ENCODE measurements around the gene E4F1.

Gene E4F1

DNA sequence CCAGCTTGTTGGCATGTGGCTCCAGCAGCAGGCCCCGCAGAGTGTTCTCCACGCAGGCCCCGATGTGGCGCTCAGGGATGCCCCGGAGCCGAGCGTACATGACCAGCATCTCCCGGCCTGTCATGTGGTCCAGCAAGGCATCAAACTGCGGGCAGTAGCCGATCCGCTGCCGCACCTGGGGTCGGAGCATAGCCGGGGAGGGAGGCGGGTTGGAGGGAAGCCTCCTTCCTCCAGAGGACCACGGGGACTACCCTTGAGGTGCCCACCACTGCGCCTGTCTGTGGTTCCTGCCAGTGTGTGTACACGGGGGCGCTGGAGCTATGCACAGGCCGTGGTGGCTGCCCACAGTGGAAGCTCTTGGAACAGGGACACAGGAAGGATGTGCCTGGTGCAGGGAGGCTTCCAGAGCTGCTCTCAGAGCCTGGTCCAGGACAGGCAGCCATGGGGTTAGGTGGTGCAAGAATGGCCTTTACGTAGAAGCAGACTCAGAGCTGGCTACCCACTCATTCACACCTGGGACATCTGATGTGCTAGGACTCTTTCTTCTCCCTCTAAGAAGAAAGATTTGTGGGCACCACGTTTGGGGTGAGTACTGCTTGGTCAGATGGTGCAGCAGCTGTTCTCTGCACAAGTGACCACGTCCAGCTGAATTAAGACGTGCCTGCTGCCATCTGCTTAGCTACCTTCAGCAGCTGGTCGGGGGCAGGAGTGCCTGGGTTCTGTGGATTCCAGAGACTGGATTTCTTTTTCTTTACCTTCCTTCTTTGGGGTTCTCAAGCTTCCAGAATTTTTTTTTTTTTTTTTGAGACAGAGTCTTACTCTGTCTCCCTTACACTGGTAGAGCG, 55.8 kb downstream of the E4F1 start:
- DNase-seq (ENCODE audit: extremely low read depth, low read depth), result no peak

DNA sequence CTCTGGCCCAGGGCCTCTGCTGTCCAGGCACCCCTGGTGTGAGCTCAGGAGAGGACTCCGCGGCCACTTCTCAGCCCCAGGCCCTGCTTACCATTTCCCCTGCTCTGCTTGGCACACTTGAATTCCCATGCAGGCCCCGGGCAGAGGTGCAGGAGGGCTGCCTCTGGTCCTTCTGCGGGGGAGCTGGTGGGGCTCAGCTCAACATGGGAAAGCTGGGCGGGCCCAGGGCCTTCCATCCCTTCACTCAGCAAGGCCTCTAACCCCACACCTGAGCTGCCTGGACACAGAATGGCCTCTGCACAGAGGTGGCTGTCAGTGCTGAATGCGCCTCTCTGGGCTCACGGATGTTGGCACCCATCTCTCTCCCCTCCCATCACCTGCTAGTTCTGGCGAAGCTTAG, 57.1 kb downstream of the E4F1 start:
- no peak for DNase-seq (ENCODE audit: extremely low read depth, low read depth)
- TF ChIP-seq, protein P1, sequence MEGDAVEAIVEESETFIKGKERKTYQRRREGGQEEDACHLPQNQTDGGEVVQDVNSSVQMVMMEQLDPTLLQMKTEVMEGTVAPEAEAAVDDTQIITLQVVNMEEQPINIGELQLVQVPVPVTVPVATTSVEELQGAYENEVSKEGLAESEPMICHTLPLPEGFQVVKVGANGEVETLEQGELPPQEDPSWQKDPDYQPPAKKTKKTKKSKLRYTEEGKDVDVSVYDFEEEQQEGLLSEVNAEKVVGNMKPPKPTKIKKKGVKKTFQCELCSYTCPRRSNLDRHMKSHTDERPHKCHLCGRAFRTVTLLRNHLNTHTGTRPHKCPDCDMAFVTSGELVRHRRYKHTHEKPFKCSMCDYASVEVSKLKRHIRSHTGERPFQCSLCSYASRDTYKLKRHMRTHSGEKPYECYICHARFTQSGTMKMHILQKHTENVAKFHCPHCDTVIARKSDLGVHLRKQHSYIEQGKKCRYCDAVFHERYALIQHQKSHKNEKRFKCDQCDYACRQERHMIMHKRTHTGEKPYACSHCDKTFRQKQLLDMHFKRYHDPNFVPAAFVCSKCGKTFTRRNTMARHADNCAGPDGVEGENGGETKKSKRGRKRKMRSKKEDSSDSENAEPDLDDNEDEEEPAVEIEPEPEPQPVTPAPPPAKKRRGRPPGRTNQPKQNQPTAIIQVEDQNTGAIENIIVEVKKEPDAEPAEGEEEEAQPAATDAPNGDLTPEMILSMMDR (IDR thresholded peaks at IDR 0.05; ENCODE audit: low read depth, low read length, missing control alignments), result no peak
- no peak overlapping the region for H3K4me3 ChIP-seq (replicated peaks; ENCODE audit: low read depth, low read length)

More for the DNA sequence above, 55.8 kb downstream of the E4F1 start:
- no peak overlapping the region for H3K4me3 ChIP-seq (replicated peaks; ENCODE audit: low read depth, low read length)
- TF ChIP-seq, protein P1 (IDR thresholded peaks at IDR 0.05; ENCODE audit: low read depth, low read length, missing control alignments), result no peak

DNA sequence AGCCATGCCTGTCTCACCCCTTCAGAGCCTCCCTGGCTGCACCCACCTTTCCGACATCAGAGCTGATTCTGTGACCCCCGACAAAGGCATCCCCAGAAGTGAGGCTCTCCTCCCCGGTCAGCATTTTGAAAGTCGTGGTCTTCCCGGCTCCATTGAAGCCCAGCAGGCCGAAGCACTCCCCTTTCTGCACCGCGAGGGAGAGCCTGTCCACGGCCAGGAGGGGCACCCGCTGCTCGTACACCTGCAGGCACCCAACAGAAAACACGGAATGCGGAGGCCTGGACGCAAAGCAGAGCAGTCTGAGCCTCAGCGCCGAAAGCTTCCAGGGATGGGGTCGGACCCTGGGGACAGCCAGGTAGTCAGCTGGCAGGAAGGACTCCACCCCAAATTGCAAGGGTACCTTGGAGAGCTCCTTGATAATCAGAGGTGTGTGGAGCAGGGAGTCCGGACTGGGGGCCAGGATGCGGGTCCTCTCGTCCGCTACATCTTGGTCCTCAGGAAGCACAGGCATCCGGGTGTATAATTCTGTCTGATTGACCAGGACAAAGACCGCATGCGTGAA, 57.7 kb downstream of the E4F1 start:
- TF ChIP-seq, protein P1 (IDR thresholded peaks at IDR 0.05; ENCODE audit: low read depth, low read length, missing control alignments), result no peak
- no peak overlapping the region for H3K4me3 ChIP-seq (replicated peaks; ENCODE audit: low read depth, low read length)
- DNase-seq (ENCODE audit: extremely low read depth, low read depth), result no peak

DNA sequence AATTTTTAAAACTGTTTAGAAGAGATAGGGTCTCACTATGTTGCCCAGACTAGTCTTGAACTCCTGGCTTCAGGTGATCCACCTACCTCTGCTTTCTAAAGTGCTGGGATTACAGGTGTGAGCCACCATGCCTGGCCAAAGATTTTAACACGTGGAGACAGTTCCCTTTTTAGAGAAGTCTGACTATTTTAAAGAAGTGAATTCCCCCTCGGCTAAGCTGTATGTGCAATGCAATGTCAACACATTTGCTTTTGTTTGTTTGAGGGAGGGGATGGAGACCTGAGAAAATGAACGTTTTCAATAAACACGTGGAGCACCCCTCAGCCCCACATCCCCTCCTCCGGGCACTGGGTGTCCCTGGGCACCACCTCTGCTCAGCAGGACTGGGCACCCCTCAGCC, 58.9 kb downstream of the E4F1 start:
- DNase-seq (ENCODE audit: extremely low read depth, low read depth), result no peak
- TF ChIP-seq, protein P1 (IDR thresholded peaks at IDR 0.05; ENCODE audit: low read depth, low read length, missing control alignments), result no peak
- no peak overlapping the region for H3K4me3 ChIP-seq (replicated peaks; ENCODE audit: low read depth, low read length)

DNA sequence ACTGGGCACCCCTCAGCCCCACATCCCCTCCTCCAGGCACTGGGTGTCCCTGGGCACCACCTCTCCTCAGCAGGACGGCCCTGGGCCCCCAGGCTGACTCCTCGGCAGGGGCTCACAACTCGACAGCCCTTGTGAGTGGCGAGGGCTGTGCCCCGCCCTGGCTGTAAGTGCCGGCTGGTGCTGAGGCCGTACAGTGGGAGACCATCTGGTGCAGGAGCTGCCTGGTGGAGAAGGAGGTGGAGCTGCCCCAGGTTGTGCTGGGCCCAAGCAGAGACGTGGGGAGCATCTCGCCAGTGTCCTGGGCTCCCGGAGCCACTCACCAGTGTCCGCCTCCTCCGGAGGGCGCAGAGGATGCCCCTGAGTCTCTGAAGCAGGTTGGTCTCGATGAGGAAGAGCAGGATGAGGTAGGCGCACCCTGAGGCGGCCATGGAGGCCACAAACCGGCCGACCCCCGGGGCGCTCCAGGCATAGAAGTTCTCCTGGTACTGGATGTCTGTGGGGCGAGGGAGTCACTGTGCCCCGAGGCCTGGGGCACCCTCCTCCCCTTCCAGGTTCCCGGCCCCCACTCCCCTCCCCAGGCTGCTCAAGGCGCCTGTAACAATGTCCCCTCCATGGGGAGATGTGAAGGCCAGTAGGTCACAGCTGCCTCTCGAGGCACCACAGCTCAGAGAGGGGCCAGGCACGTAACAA, 59.6 kb downstream of the E4F1 start:
- TF ChIP-seq, protein P1 (IDR thresholded peaks at IDR 0.05; ENCODE audit: low read depth, low read length, missing control alignments), result no peak
- no peak for DNase-seq (ENCODE audit: extremely low read depth, low read depth)
- no peak overlapping the region for H3K4me3 ChIP-seq (replicated peaks; ENCODE audit: low read depth, low read length)

DNA sequence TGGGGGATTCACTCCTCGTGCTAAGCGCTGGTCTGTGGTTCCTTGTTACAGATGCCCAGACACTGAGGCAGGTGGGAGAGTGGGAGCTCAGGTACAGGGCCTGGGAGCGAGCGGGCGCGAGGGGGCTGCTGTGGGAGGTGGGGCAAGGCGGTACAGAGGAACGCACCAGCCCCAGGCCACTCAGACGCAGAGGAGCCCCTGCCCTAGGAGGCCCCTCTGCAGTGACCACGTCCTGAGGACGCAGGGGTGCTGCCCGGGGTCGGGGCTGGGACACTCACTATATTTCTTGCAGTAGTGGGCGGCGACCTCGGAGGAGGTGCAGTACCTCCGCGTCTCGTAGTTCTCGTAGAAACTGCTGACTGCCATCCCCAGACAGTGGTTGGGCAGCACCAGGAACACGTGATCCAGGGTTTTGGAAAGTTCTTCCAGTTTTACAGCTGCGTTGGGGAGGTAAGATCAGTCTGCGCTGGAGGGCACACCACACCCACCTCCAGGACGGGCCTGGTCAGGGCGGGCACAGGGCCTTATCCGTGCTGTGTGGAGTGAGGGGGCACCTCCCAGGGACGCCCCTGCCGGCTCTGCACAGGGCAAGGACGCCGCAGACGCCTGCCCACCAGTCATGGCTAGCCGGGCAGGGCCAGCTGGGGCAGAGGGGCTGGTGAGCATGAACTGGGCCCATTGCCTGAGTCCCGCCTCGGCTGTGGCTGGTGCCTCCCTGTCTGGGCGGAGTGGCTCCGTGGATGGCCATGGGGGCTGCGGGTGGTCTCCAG, 60.8 kb downstream of the E4F1 start:
- TF ChIP-seq, protein P1 (IDR thresholded peaks at IDR 0.05; ENCODE audit: low read depth, low read length, missing control alignments), result no peak
- no peak overlapping the region for H3K4me3 ChIP-seq (replicated peaks; ENCODE audit: low read depth, low read length)
- no peak for DNase-seq (ENCODE audit: extremely low read depth, low read depth)

Data from HFF-Myc (cell line).